Measurements from ENCODE around the gene JAK1. TPM values are rescaled to one million over a fixed set of nuclear protein-coding genes. Genes with fewer than 3 reads are reported as not detected.

Gene JAK1
- total and polyA plus RNA-seq, 7 donors = 43.8 to 143 (median 99.6) TPM

GRCh38 chr1:64967381-64967780 lies 1.0 kb upstream of the JAK1 start:
- no peaks in the 10 kb centered on the region for H3K27me3 ChIP-seq
- intact Hi-C loops (cut with DNase I) = loop anchor here (2.0 to 5.0 kb wide), 5 partner anchors 35 to 180 kb away; partner anchors contain the start of gene AK4
- H3K36me3 ChIP-seq = no peaks in the 10 kb centered on the region
- no peak for DNase-seq
- H3K9me3 ChIP-seq = no peaks in the 10 kb centered on the region
- no peak overlapping the region for H3K4me3 ChIP-seq
- H3K4me1 ChIP-seq = peaks cover 0 to 24% (median 14%) of the 10 kb centered on the region in 4 donors
- 19 to 55% methylated on average over 6 of the region's 6 CpGs for WGBS, 2 donors
- TF ChIP-seq EP300 (IDR thresholded peaks at IDR 0.05) = no peak
- TF ChIP-seq, protein P1, sequence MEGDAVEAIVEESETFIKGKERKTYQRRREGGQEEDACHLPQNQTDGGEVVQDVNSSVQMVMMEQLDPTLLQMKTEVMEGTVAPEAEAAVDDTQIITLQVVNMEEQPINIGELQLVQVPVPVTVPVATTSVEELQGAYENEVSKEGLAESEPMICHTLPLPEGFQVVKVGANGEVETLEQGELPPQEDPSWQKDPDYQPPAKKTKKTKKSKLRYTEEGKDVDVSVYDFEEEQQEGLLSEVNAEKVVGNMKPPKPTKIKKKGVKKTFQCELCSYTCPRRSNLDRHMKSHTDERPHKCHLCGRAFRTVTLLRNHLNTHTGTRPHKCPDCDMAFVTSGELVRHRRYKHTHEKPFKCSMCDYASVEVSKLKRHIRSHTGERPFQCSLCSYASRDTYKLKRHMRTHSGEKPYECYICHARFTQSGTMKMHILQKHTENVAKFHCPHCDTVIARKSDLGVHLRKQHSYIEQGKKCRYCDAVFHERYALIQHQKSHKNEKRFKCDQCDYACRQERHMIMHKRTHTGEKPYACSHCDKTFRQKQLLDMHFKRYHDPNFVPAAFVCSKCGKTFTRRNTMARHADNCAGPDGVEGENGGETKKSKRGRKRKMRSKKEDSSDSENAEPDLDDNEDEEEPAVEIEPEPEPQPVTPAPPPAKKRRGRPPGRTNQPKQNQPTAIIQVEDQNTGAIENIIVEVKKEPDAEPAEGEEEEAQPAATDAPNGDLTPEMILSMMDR (IDR thresholded peaks at IDR 0.05) = no peak
- no peak for TF ChIP-seq POLR2A (IDR thresholded peaks at IDR 0.05)
- TF ChIP-seq POLR2AphosphoS5 (IDR thresholded peaks at IDR 0.05) = no peak
- H3K27ac ChIP-seq = peak overlapping the region in 2 of 4 donors; percentile 89 to 98

DNA sequence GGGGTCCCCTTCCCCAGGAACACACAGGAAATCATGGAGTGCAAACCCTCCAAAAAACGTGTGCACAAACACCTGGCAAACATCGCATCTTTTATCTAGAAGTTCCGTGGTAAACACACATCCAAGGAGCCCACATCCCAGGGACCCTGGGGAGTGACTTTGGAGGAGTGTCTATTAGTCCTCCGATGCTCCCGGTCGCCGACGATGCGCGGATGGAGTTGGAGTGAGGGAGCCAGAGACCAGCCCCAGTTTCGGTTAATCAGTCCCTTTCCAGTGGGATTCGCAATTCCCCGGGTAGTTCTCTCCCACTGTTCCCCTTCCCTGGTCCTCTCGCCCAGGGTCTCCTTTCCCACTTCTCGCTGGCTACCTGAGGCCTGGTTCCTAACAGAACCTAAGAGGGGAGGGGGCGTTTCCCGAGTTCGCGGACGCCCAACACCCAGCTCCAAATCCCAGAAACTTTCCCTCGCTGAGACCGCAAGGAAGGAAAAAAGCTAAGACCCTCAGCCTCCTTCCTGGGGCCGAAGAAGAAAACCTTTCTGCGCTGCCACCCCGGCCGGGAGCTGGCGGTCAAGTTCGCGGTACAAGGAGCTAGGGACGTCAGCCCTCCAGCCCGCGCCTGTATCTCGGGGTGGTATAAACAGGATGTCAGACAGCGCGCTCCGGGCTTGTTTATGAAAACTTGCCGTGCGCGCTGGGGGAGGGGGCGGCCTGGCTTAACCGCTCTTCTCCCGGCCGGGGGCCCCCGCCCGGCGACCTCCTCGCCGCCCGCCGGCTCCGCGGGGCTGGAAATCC lies 787 bp downstream of the JAK1 start:
- Histone ChIP-seq H3K4me3 (peak overlapping the region; percentile 51 to 97 (median 82)), H3K4me1 (peaks cover 0 to 40% (median 32%) of the 10 kb centered on the region in 4 donors), H3K9me3 (no peaks in the 10 kb centered on the region), H3K27ac (peak overlapping the region; percentile 89 to 100 (median 94)), H3K27me3 (no peaks in the 10 kb centered on the region), H3K36me3 (no peaks in the 10 kb centered on the region)
- TF ChIP-seq, protein P1 (IDR thresholded peaks at IDR 0.05) = no peak
- TF ChIP-seq POLR2AphosphoS5 (IDR thresholded peaks at IDR 0.05) (peak; percentile 24 to 64 (median 32)), EP300 (IDR thresholded peaks at IDR 0.05) (no peak)
- intact Hi-C loops (cut with DNase I) = loop anchor here (2.0 to 5.0 kb wide), 5 partner anchors 37 to 182 kb away; partner anchors contain the start of gene AK4
- WGBS, 2 donors = 0 to 1% methylated on average over 52 of the region's 52 CpGs
- DNase-seq = peak; percentile 90

DNA sequence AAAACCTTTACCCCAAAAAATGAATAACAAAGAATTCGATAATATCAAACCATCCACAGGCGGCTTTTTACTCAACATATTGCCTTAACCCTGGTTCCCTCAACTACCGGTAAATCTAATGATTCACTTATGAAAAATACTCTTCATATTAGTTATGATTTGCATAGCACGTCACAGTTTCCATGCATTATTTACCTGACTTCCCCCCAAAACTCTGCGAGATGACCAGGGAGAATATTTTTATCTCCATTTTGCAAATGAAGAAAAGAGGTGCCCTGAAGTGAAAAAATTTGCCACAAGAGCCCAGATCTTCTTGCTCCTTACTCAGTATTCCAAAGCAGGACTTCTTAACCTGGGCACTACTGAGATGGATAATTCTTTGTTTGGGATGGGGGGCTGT lies 2.9 kb downstream of the JAK1 start:
- Histone ChIP-seq H3K4me1 (peaks cover 0 to 44% (median 39%) of the 10 kb centered on the region in 4 donors), H3K4me3 (no peak overlapping the region), H3K27ac (no peak overlapping the region), H3K27me3 (no peaks in the 10 kb centered on the region), H3K9me3 (no peaks in the 10 kb centered on the region), H3K36me3 (no peaks in the 10 kb centered on the region)
- DNase-seq = no peak
- TF ChIP-seq EP300 (IDR thresholded peaks at IDR 0.05) (no peak), POLR2A (IDR thresholded peaks at IDR 0.05) (no peak), POLR2AphosphoS5 (IDR thresholded peaks at IDR 0.05) (no peak)
- TF ChIP-seq, protein P1 (IDR thresholded peaks at IDR 0.05) = no peak
- 65 to 89% methylated on average over 5 of the region's 5 CpGs for WGBS, 2 donors
- intact Hi-C loops (cut with DNase I) = no loop called here

DNA sequence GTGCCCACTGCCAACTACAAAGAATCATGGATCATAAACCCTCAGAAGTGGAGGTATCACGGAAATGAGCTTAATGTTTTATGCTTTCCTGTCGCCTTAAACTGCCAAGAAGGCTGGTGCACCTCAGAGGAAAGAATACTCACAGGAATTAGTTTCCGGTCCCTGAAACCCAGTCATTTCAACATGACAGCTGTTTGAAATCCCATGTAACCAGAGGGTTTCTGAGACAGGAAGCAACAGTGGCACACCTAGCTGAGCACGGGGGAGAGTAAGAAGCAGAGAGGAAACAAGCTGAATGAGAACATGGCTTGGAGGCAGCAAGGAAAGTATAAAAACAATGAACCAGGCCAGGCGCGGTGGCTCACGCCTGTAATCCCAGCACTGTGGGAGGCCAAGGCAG lies 3.9 kb downstream of the JAK1 start:
- WGBS, 2 donors = 20 to 34% methylated on average over 7 of the region's 7 CpGs

More for the DNA sequence above, 3.9 kb downstream of the JAK1 start:
- no peaks in the 10 kb centered on the region for H3K9me3 ChIP-seq
- H3K27ac ChIP-seq = no peak overlapping the region
- no peaks in the 10 kb centered on the region for H3K27me3 ChIP-seq
- H3K4me1 ChIP-seq = peaks cover 0 to 51% (median 39%) of the 10 kb centered on the region in 4 donors
- H3K4me3 ChIP-seq = no peak overlapping the region
- TF ChIP-seq POLR2A (IDR thresholded peaks at IDR 0.05) (no peak), POLR2AphosphoS5 (IDR thresholded peaks at IDR 0.05) (no peak), EP300 (IDR thresholded peaks at IDR 0.05) (no peak)
- TF ChIP-seq, protein P1 (IDR thresholded peaks at IDR 0.05) = no peak
- DNase-seq = no peak
- no peaks in the 10 kb centered on the region for H3K36me3 ChIP-seq
- intact Hi-C loops (cut with DNase I) = no loop called here

Data from sigmoid colon (tissue), 7 donors.